ENCODE measurements around the gene NKG7.

DNA sequence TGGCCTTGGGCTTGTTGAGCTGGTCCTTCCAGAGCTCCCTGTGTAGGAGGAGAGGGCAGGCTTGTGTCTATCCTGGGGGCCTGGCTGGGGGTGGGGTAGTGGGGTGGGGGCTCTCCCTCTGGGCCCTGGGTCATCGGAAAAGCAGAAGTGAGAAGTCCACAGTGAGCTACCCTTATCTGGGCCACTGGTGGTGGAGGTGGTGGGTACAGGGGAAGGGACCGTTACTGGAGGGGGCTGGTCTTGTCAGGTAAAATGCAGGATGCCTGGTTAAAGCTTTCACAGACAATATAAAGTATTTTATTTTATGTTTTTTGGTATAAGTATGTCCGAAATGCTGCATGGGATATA lies 45.3 kb upstream of the NKG7 start:
- TF ChIP-seq POLR2A (IDR thresholded peaks at IDR 0.05) (no peak), CTCF (IDR thresholded peaks at IDR 0.05 in 4 of 5, conservative IDR thresholded peaks at IDR 0.05 in 1 of 5) (no peak)
